Thyroid gland (tissue), 4 donors: ENCODE results near the gene CALU.

Source experiments
- CTCF ChIP-seq, 6 experiments: fragments of 200-600 bp in 3 of 6; fragments of 450-650 bp in 3 of 6; sonication (generic) in 3 of 6; IDR thresholded peaks; one replicate each; pipeline ENCODE4 v1.5.1; 2016 to 2019; ENCODE audit warnings: antibody characterized with exemption in 6 of 6, mild to moderate bottlenecking in 2 of 6, inconsistent platforms in 1 of 6, moderate library complexity in 1 of 6
- POLR2A ChIP-seq, 2 donors: fragments of 450-650 bp; IDR thresholded peaks; one replicate each; pipeline ENCODE4 v1.6.1; 2017; ENCODE audit warnings: antibody characterized with exemption in 2 of 2, mild to moderate bottlenecking in 2 of 2, moderate library complexity in 1 of 2

DNA sequence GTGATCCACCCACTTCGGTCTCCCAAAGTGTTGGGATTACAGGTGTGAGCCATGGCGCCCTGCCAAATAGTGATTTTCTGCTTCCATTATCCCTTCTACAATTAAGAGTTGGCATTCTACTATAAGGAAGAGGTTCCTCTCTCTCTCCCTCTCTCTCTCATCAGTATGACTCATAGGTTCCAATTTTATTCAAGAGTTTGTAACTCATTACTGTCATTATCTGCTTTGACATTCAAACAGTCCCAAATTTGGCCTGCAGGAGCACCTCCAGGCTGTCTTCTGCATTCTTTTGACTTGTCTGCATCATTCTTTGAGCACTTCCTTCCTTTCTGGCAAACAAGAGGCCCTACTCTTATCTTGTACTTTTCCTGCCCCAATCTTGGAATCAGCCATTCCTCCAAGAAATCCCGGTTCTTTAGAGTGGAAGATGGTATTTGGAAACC, 33.2 kb upstream of the CALU start:
- no peak for TF ChIP-seq POLR2A (IDR thresholded peaks at IDR 0.05)
- TF ChIP-seq CTCF (IDR thresholded peaks at IDR 0.05), result no peak
